Stomach (tissue), 9 donors: Measurements from ENCODE around the gene CCSER1. TPM values are rescaled to one million over a fixed set of nuclear protein-coding genes. Genes with fewer than 3 reads are reported as not detected.

ENCODE experiments used
- DNase-seq, 2 donors: peaks; one replicate each; pipeline versions ENCODE4 v3.0.0 to v3.0.0-alpha.2; 2013 to 2019
- H3K27ac ChIP-seq, 5 donors: fragments of 200-600 bp in 4 of 5; sonication (generic) in 4 of 5; one replicate each; pipeline ENCODE4 v1.5.1; 2013 to 2019; ENCODE audit warnings: mild to moderate bottlenecking in 1 of 5, moderate library complexity in 1 of 5
- H3K27me3 ChIP-seq, 3 donors: fragments of 200-600 bp; sonication (generic); one replicate each; pipeline ENCODE4 v1.5.1; 2017 to 2019; ENCODE audit warnings: mixed run types in 1 of 3
- H3K36me3 ChIP-seq, 4 donors: fragments of 200-600 bp; sonication (generic); 1 replicate in 3 of 4; 2 replicates in 1 of 4; pipeline ENCODE4 v1.5.1; 2016 to 2019
- H3K4me1 ChIP-seq, 4 donors: fragments of 200-600 bp; sonication (generic); one replicate each; pipeline ENCODE4 v1.5.1; 2016 to 2019
- H3K4me3 ChIP-seq, 4 donors: fragments of 200-600 bp; sonication (generic) in 3 of 4; one replicate each; pipeline ENCODE4 v1.5.1; 2016 to 2019; ENCODE audit warnings: mild to moderate bottlenecking in 1 of 4
- H3K9me3 ChIP-seq, 4 donors: fragments of 200-600 bp; sonication (generic); one replicate each; pipeline ENCODE4 v1.5.1; 2016 to 2019
- EP300 ChIP-seq: sonication (generic); formaldehyde crosslinking; IDR thresholded peaks from one replicate; pipeline ENCODE4 v1.6.1; 2017; ENCODE audit warnings: antibody characterized with exemption
- POLR2A ChIP-seq, 4 donors: fragments of 450-650 bp; IDR thresholded peaks; one replicate each; pipeline ENCODE4 v1.6.1; 2016; ENCODE audit warnings: antibody characterized with exemption in 4 of 4, control low read depth in 2 of 4, mild to moderate bottlenecking in 1 of 4, moderate library complexity in 1 of 4
- POLR2AphosphoS5 ChIP-seq, 3 donors: sonication (generic); formaldehyde crosslinking; IDR thresholded peaks; one replicate each; pipeline ENCODE4 v1.6.1; 2016; ENCODE audit warnings: antibody characterized with exemption in 3 of 3
- WGBS, 5 donors: extraction: QIAGEN DNeasy Blood & Tissue Kit in 3 of 5; methylation state at CpG; one replicate each; pipeline versions ENCODE4 v1.1.5 to v1.1.7; 2013 to 2018; 5-methylcytosine and 5-hydroxymethylcytosine counted together
- intact Hi-C: fragments of 100-400 bp; cut with DNase I; formaldehyde crosslinking; loops from one replicate; pipeline ENCODE4 v1.15.1; 2023; ENCODE audit warnings: low total_unique reads
- polyA plus RNA-seq, 3 donors: library from polyadenylated mRNA; stranded (reverse); fragments of 200-250 nt; gene quantifications; one replicate each; pipeline ENCODE4 v1.2.3, GENCODE V29; 2013
- total RNA-seq, 5 donors: library from RNA; depleted of rRNA; stranded (reverse); fragments of >200 nt; gene quantifications; one replicate each; pipeline versions ENCODE4 v1.1.0 to v1.2.3, GENCODE V29; 2014 to 2016
- TF ChIP-seq, protein P1 (sequence below), 7 experiments: fragments of 450-650 bp in 4 of 7; fragments of 200-600 bp in 3 of 7; sonication (generic) in 3 of 7; IDR thresholded peaks; one replicate each; pipeline ENCODE4 v1.5.1; 2016 to 2019; ENCODE audit warnings: antibody characterized with exemption in 7 of 7, control low read depth in 2 of 7, mild to moderate bottlenecking in 1 of 7
- donor health status: healthy with polysubstance abuse.
- donor health status: Bipolar disorder and iron deficiency.
- donor health status: healthy.

CCSER1 gene
- total and polyA plus RNA-seq, 8 donors = 0.33 to 149 (median 15.2) TPM

- Histone ChIP-seq H3K9me3 (peaks cover 0 to 5% (median 0%) of the 10 kb centered on the region in 4 donors), H3K4me3 (no peak overlapping the region), H3K27me3 (no peaks in the 10 kb centered on the region), H3K27ac (no peak overlapping the region), H3K4me1 (no peaks in the 10 kb centered on the region), H3K36me3 (no peaks in the 10 kb centered on the region)
- no peak for TF ChIP-seq EP300
- TF ChIP-seq, protein P1, sequence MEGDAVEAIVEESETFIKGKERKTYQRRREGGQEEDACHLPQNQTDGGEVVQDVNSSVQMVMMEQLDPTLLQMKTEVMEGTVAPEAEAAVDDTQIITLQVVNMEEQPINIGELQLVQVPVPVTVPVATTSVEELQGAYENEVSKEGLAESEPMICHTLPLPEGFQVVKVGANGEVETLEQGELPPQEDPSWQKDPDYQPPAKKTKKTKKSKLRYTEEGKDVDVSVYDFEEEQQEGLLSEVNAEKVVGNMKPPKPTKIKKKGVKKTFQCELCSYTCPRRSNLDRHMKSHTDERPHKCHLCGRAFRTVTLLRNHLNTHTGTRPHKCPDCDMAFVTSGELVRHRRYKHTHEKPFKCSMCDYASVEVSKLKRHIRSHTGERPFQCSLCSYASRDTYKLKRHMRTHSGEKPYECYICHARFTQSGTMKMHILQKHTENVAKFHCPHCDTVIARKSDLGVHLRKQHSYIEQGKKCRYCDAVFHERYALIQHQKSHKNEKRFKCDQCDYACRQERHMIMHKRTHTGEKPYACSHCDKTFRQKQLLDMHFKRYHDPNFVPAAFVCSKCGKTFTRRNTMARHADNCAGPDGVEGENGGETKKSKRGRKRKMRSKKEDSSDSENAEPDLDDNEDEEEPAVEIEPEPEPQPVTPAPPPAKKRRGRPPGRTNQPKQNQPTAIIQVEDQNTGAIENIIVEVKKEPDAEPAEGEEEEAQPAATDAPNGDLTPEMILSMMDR (IDR thresholded peaks at IDR 0.05) = no peak
- TF ChIP-seq POLR2AphosphoS5 (IDR thresholded peaks at IDR 0.05) = no peak
- TF ChIP-seq POLR2A (IDR thresholded peaks at IDR 0.05) = no peak
- intact Hi-C loops = no loop called here
- DNase-seq = no peak
Measured at GRCh38 chr4:90753068-90753467, 625.9 kb downstream of the CCSER1 start.

GRCh38 chr4:90757534-90758060 lies 630.4 kb downstream of the CCSER1 start:
- no peaks in the 10 kb centered on the region for H3K9me3 ChIP-seq
- no peaks in the 10 kb centered on the region for H3K4me1 ChIP-seq
- H3K27ac ChIP-seq = no peak overlapping the region
- TF ChIP-seq POLR2AphosphoS5 (IDR thresholded peaks at IDR 0.05) = no peak
- TF ChIP-seq, protein P1 (IDR thresholded peaks at IDR 0.05) = no peak
- TF ChIP-seq EP300 = no peak
- TF ChIP-seq POLR2A (IDR thresholded peaks at IDR 0.05) = no peak
- WGBS, 5 donors = 63 to 85% (median 72%) methylated on average over 2 of the region's 2 CpGs
- intact Hi-C loops = no loop called here
- H3K27me3 ChIP-seq = no peaks in the 10 kb centered on the region
- no peak overlapping the region for H3K4me3 ChIP-seq
- no peaks in the 10 kb centered on the region for H3K36me3 ChIP-seq
- peak in 1 of 2 donors; percentile 2 for DNase-seq

DNA sequence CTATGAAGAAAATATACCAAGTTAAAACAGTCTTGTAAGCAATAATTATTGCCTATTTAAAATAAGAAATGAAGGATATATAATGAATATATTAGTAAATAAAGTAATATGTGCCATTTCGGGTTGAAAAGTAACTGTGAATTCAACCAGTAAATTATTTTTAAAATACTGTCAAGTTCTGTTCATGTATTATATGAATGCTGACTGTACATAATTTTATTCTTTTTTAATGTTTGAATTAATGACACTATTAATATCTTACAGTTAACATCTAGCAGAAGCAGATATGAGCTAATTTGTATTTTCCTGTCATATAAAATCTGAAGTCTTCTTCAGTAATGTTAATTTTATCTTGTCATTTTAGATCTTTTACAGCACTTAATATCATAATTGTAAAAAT lies 632.9 kb downstream of the CCSER1 start:
- WGBS, 5 donors = 88 to 92% (median 91%) methylated on average over 1 of the region's 1 CpG
- no peaks in the 10 kb centered on the region for H3K9me3 ChIP-seq

DNA sequence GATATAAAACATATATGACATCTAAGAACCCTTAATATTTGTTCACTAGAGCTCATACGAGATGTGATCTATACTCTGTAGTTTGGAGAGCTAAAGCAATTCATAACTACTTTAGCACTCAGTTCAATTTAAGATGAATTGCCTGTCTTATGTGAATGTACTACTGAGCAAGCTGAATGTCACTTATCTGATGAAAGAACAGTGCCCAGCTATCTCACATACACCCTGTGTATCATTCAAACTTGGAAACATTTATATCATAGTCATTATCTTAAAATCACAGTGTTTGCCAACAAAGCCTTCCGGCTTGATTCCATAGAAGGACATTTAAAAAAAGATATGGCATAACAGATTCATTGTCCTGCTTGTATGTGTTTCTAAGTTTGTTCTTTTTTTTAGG lies 639.6 kb downstream of the CCSER1 start:
- WGBS, 5 donors = 45 to 63% (median 50%) methylated on average over 2 of the region's 2 CpGs
- no peaks in the 10 kb centered on the region for H3K9me3 ChIP-seq
- DNase-seq = no peak
- no peak overlapping the region for H3K4me3 ChIP-seq
- no peaks in the 10 kb centered on the region for H3K36me3 ChIP-seq
- H3K27me3 ChIP-seq = no peaks in the 10 kb centered on the region
- intact Hi-C loops = no loop called here
- TF ChIP-seq POLR2A (IDR thresholded peaks at IDR 0.05) (no peak), EP300 (no peak), POLR2AphosphoS5 (IDR thresholded peaks at IDR 0.05) (no peak)
- TF ChIP-seq, protein P1 (IDR thresholded peaks at IDR 0.05) = no peak
- H3K27ac ChIP-seq = no peak overlapping the region
- H3K4me1 ChIP-seq = no peaks in the 10 kb centered on the region

More for the DNA sequence above, 632.9 kb downstream of the CCSER1 start:
- Histone ChIP-seq H3K27me3 (no peaks in the 10 kb centered on the region), H3K36me3 (no peaks in the 10 kb centered on the region), H3K27ac (no peak overlapping the region), H3K4me1 (no peaks in the 10 kb centered on the region), H3K4me3 (no peak overlapping the region)
- intact Hi-C loops = no loop called here
- no peak for DNase-seq
- no peak for TF ChIP-seq EP300

DNA sequence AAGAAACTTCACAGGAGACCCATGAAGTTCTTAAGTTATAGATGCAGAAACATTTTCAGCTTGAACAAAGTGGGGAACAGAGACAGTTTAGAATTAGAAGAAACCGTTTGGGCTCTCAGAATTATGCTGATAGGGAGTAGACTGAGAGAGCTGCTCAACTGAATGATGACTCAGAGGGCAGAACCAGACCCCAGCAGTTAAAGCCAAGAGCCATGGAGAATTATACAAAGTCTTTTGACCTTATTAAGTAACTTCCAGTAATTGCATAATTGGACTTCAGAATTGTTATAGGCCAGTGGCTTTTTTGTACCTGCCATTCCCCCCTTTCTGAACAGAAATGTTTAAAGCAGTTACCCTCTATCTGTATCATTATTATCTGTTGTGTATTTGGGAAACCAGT lies 642.1 kb downstream of the CCSER1 start:
- no peaks in the 10 kb centered on the region for H3K36me3 ChIP-seq
- WGBS, 5 donors = 56 to 85% (median 80%) methylated on average over 1 of the region's 1 CpG

More for the DNA sequence above, 642.1 kb downstream of the CCSER1 start:
- H3K27me3 ChIP-seq = no peaks in the 10 kb centered on the region
- no peaks in the 10 kb centered on the region for H3K4me1 ChIP-seq
- no peak overlapping the region for H3K4me3 ChIP-seq
- H3K27ac ChIP-seq = no peak overlapping the region
- no peak for DNase-seq
- H3K9me3 ChIP-seq = no peaks in the 10 kb centered on the region
- TF ChIP-seq POLR2AphosphoS5 (IDR thresholded peaks at IDR 0.05) = no peak
- no peak for TF ChIP-seq POLR2A (IDR thresholded peaks at IDR 0.05)
- TF ChIP-seq EP300 = no peak
- intact Hi-C loops = no loop called here
